ENCODE results near the gene NR1I3.
"Not testable (repeated sequence)": the region's sequence is repeated elsewhere in the genome, so short reads cannot be mapped to it uniquely, and the experiment has no call there.

The NR1I3 gene

DNA sequence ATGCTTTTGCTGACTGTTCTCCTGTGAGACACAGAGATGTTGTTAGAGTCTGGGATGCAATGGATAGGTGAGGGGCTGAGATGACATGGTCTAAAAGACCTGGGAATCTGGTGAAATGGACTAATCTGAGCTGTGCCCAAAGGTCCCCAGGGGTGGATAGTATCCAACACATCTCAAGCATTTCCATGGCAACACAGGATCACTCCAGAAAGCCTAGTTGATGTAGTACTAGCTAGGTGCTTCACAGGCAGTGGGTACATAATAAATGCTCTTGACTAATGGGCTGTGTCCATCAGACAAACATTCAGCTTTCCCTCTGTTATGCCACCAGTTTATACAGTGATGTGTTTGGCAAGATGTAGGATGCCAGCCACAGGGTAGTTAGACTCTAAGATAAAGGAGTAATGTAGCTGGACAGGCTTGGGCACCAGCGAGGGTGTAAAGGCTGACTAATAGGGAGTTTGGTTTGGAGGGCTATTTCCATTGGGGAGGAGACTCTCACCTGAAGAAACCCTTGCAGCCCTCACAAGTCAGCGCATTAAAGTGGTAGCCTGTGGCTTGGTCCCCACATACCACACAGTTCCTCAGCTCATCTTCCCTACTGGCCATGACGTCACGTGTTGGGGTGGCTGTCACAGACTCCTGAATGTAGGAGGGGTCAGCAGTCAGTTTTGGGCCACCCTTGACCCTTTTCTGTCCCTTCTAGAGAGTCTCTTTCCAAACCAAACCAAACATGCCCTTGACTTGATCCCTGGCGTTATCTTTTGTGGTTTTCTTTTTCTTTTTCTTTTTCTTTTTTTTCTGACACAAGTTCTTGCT, 1.8 kb downstream of the NR1I3 start:
- Histone ChIP-seq H3K27me3 (ENCODE audit: insufficient read depth, low read length) (no peaks in the 10 kb centered on the region), H3K36me3 (ENCODE audit: insufficient read depth, low read length) (no peaks in the 10 kb centered on the region), H3K4me1 (ENCODE audit: insufficient read depth, low read length) (no peaks in the 10 kb centered on the region), H3K4me3 (ENCODE audit: low read length) (no peak overlapping the region), H3K9me3 (ENCODE audit: low read length) (no peaks in the 10 kb centered on the region), H2AFZ (ENCODE audit: low read depth, low read length) (no peak overlapping the region)

- Histone ChIP-seq H3K4me3 (ENCODE audit: low read length) (no peak overlapping the region), H3K27me3 (ENCODE audit: insufficient read depth, low read length) (no peaks in the 10 kb centered on the region), H3K4me1 (ENCODE audit: insufficient read depth, low read length) (no peaks in the 10 kb centered on the region), H3K36me3 (ENCODE audit: insufficient read depth, low read length) (peaks cover 16% of the 10 kb centered on the region), H2AFZ (ENCODE audit: low read depth, low read length) (no peak overlapping the region), H3K9me3 (ENCODE audit: low read length) (no peaks in the 10 kb centered on the region)
Measured at GRCh38 chr1:161233102-161233501, 4.9 kb downstream of the NR1I3 start.

- H3K9me3 ChIP-seq (ENCODE audit: low read length), result no peaks in the 10 kb centered on the region
- no peak overlapping the region for H3K4me3 ChIP-seq (ENCODE audit: low read length)
- peaks cover 10% of the 10 kb centered on the region for H3K4me1 ChIP-seq (ENCODE audit: insufficient read depth, low read length)
- no peaks in the 10 kb centered on the region for H3K27me3 ChIP-seq (ENCODE audit: insufficient read depth, low read length)
- no peak overlapping the region for H2AFZ ChIP-seq (ENCODE audit: low read depth, low read length)
- H3K36me3 ChIP-seq (ENCODE audit: insufficient read depth, low read length), result peaks cover 19% of the 10 kb centered on the region
Measured at GRCh38 chr1:161230762-161231161, 7.2 kb downstream of the NR1I3 start.

- H2AFZ ChIP-seq (ENCODE audit: low read depth, low read length), result no peak overlapping the region
Measured at GRCh38 chr1:161229896-161230295, 8.1 kb downstream of the NR1I3 start.

GRCh38 chr1:161228032-161228431, 10.0 kb downstream of the NR1I3 start:
- H3K4me3 ChIP-seq (ENCODE audit: low read length), result no peak overlapping the region

More at GRCh38 chr1:161229896-161230295, 8.1 kb downstream of the NR1I3 start:
- no peak overlapping the region for H3K4me3 ChIP-seq (ENCODE audit: low read length)
- no peaks in the 10 kb centered on the region for H3K9me3 ChIP-seq (ENCODE audit: low read length)
- peaks cover 19% of the 10 kb centered on the region for H3K36me3 ChIP-seq (ENCODE audit: insufficient read depth, low read length)
- H3K27me3 ChIP-seq (ENCODE audit: insufficient read depth, low read length), result no peaks in the 10 kb centered on the region
- peaks cover 10% of the 10 kb centered on the region for H3K4me1 ChIP-seq (ENCODE audit: insufficient read depth, low read length)

DNA sequence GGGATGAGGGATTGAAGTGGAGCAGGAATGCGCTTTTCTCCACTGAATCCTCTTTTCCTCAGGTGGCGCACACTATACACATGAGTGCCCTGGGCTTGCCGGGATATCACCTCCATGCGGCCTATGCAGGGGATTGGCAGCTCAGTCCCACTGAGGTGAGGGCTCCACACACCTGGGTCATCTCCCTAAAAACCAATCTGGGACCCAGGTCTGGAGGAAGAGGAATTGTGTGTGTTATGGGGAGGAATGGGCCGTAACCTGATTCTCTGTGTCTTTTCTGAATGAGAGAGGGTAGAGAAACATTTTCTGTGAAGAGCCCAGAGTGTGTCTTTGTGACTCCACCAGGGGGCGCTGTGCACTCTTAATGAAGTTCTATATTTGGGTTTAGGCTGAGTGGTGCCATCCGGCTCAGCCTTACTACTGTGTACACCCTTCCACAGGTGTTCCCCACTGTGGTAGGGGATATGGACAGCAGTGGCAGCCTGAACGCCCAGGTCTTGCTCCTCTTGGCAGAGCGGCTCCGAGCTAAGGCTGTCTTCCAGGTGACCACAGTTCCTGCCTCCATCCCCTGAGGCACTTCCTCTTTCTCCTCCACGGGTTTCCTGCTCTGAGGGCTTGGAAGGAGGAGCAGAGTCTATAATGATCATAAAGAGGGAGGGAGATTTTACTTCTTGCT, 10.7 kb downstream of the NR1I3 start:
- Histone ChIP-seq H3K4me3 (ENCODE audit: low read length) (peak overlapping the region; percentile 90), H3K4me1 (ENCODE audit: insufficient read depth, low read length) (peaks cover 10% of the 10 kb centered on the region)

More at GRCh38 chr1:161228032-161228431, 10.0 kb downstream of the NR1I3 start:
- H3K9me3 ChIP-seq (ENCODE audit: low read length), result no peaks in the 10 kb centered on the region
- H2AFZ ChIP-seq (ENCODE audit: low read depth, low read length), result no peak overlapping the region
- H3K27me3 ChIP-seq (ENCODE audit: insufficient read depth, low read length), result no peaks in the 10 kb centered on the region
- H3K36me3 ChIP-seq (ENCODE audit: insufficient read depth, low read length), result peaks cover 19% of the 10 kb centered on the region
- peaks cover 10% of the 10 kb centered on the region for H3K4me1 ChIP-seq (ENCODE audit: insufficient read depth, low read length)

DNA sequence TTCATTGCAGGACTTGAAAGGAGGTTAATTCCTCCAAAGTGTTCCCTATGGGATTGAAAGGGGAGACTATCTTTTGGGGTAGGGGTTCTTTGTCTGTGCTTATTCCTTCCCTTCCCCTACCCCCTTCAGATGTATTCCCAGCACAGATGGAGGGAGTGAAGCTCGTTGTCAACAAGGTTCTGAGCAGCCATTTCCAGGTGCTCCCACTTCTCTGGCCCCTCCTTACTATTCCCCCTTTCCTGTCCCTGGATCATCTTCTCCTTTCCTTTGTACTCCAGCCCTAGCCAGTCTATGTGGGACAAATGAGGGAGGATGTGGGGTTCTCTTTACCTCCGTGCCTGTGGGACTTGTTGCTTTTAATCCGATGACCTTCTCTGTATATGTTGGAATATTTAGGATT, 11.2 kb downstream of the NR1I3 start:
- Histone ChIP-seq H2AFZ (ENCODE audit: low read depth, low read length) (peak overlapping the region; percentile 52), H3K9me3 (ENCODE audit: low read length) (no peaks in the 10 kb centered on the region), H3K4me3 (ENCODE audit: low read length) (peak overlapping the region; percentile 90), H3K4me1 (ENCODE audit: insufficient read depth, low read length) (peaks cover 10% of the 10 kb centered on the region), H3K36me3 (ENCODE audit: insufficient read depth, low read length) (peaks cover 19% of the 10 kb centered on the region), H3K27me3 (ENCODE audit: insufficient read depth, low read length) (no peaks in the 10 kb centered on the region)

More for the DNA sequence above, 10.7 kb downstream of the NR1I3 start:
- Histone ChIP-seq H2AFZ (ENCODE audit: low read depth, low read length) (peak overlapping the region; percentile 52), H3K27me3 (ENCODE audit: insufficient read depth, low read length) (no peaks in the 10 kb centered on the region), H3K36me3 (ENCODE audit: insufficient read depth, low read length) (peaks cover 19% of the 10 kb centered on the region), H3K9me3 (ENCODE audit: low read length) (no peaks in the 10 kb centered on the region)

GRCh38 chr1:161226320-161226711, 11.7 kb downstream of the NR1I3 start:
- peaks cover 19% of the 10 kb centered on the region for H3K36me3 ChIP-seq (ENCODE audit: insufficient read depth, low read length)
- no peaks in the 10 kb centered on the region for H3K9me3 ChIP-seq (ENCODE audit: low read length)
- peak overlapping the region; percentile 90 for H3K4me3 ChIP-seq (ENCODE audit: low read length)
- peak overlapping the region; percentile 52 for H2AFZ ChIP-seq (ENCODE audit: low read depth, low read length)
- H3K27me3 ChIP-seq (ENCODE audit: insufficient read depth, low read length), result no peaks in the 10 kb centered on the region
- H3K4me1 ChIP-seq (ENCODE audit: insufficient read depth, low read length), result peaks cover 10% of the 10 kb centered on the region

DNA sequence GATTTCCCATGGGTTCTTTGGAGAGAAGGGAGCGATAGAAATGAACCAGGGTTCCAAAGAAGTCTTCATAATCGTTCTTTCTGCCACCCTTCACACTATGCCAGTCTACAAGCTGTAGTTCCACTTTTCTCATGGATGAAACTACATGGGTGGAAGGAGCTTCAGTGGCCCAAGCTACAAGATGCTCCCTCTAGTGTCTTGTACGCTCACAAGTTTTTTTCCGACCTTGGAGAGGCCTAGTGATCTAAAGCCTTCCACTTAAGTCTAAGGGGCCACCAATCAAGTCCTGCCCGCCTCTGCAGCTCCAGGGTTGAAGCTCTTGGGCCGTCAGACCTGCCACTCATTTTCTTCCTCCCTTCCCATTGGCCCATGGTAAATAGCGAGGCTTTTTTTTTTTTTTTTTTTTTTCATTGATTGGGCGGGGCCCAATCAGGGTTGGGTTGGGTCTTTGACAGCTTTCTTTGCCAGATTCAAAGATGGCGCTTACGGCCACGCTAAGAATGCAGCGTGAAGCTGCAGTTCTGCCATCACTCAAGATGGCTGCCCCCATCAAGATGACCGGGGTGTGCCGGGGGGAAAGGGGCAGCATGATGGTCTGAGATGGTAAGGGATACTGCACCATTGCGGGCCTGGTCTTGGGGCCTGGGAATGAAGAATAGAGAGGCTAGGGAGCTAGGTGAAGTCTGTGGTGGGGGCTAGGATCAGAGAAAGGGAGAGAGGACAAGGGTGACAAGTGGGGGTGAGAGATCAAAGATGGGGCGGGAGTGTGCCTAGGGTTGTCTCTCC, 12.3 kb downstream of the NR1I3 start, which contains the start of gene TOMM40L:
TSS of gene TOMM40L (plus strand) at position 527 of the 786 bp plus-strand sequence. CDS start 430 bp downstream, outside the sequence.
- Histone ChIP-seq H3K9me3 (ENCODE audit: low read length) (no peaks in the 10 kb centered on the region), H3K36me3 (ENCODE audit: insufficient read depth, low read length) (peaks cover 19% of the 10 kb centered on the region), H3K4me3 (ENCODE audit: low read length) (peak within 1 kb of the TSS; percentile 90), H2AFZ (ENCODE audit: low read depth, low read length) (peak within 1 kb of the TSS; percentile 52), H3K27me3 (ENCODE audit: insufficient read depth, low read length) (no peaks in the 10 kb centered on the region), H3K4me1 (ENCODE audit: insufficient read depth, low read length) (peaks cover 10% of the 10 kb centered on the region)

GRCh38 chr1:161225178-161225533, 12.8 kb downstream of the NR1I3 start:
- Histone ChIP-seq H3K9me3 (ENCODE audit: low read length) (no peaks in the 10 kb centered on the region), H3K4me3 (ENCODE audit: low read length) (no peak overlapping the region), H2AFZ (ENCODE audit: low read depth, low read length) (peak overlapping the region; percentile 35), H3K36me3 (ENCODE audit: insufficient read depth, low read length) (peaks cover 19% of the 10 kb centered on the region), H3K4me1 (ENCODE audit: insufficient read depth, low read length) (peaks cover 10% of the 10 kb centered on the region), H3K27me3 (ENCODE audit: insufficient read depth, low read length) (no peaks in the 10 kb centered on the region)

GRCh38 chr1:161224695-161225087, 13.3 kb downstream of the NR1I3 start:
- not testable (repeated sequence) for H3K4me3 ChIP-seq (ENCODE audit: low read length); H3K4me1 ChIP-seq (ENCODE audit: insufficient read depth, low read length); H3K27me3 ChIP-seq (ENCODE audit: insufficient read depth, low read length); H2AFZ ChIP-seq (ENCODE audit: low read depth, low read length); H3K9me3 ChIP-seq (ENCODE audit: low read length)
- peaks cover 18% of the 10 kb centered on the region for H3K36me3 ChIP-seq (ENCODE audit: insufficient read depth, low read length)

DNA sequence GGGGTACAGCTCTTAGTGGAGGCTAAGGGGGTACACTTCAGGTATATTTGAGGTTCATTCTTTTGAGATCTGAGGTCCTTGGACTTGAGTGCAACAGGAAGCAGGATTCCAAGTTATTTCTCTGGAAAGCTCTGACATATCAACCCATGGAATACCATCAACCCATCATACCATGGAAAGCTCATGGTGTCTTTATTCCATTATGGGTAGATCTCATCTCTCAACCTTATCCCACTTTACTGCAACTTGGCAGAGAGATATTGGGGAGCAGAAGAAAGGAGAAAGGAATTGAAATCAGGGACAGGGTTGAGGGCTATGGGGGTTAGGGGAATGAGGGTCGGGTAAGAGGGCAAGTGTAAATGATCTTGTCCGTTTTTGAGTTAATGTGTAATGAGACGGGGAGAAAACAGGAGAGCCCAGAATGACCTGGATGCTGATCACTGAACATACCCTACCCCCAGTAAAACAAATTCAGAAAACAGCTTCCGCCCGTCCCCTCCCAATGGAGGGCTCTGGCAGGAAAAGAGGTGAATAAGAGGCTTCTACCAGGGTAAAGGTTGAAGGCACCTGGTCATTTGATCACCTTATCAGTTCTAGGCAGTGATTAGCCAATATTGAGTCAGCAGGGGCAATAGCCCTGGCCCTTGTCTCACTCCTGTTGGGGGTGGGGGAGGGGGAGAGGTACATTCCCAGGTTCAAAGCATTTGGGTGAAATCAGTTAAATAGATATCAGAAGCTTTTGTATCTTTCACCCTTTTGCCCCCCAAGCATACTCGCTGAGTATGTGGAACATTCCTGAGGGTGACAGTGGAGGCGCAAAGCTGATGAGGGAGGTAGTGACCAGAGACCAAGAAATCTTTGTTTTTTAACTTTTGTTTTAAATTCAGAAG, 14.0 kb downstream of the NR1I3 start:
- Histone ChIP-seq H3K4me3 (ENCODE audit: low read length) (no peak overlapping the region), H3K4me1 (ENCODE audit: insufficient read depth, low read length) (peaks cover 10% of the 10 kb centered on the region), H3K27me3 (ENCODE audit: insufficient read depth, low read length) (no peaks in the 10 kb centered on the region), H3K36me3 (ENCODE audit: insufficient read depth, low read length) (peaks cover 13% of the 10 kb centered on the region), H3K9me3 (ENCODE audit: low read length) (no peaks in the 10 kb centered on the region), H2AFZ (ENCODE audit: low read depth, low read length) (no peak overlapping the region)
